ENCODE measurements around the gene HMGCR.
"Not testable (repeated sequence)": the region's sequence is repeated elsewhere in the genome, so short reads cannot be mapped to it uniquely, and the experiment has no call there.

The HMGCR gene

DNA sequence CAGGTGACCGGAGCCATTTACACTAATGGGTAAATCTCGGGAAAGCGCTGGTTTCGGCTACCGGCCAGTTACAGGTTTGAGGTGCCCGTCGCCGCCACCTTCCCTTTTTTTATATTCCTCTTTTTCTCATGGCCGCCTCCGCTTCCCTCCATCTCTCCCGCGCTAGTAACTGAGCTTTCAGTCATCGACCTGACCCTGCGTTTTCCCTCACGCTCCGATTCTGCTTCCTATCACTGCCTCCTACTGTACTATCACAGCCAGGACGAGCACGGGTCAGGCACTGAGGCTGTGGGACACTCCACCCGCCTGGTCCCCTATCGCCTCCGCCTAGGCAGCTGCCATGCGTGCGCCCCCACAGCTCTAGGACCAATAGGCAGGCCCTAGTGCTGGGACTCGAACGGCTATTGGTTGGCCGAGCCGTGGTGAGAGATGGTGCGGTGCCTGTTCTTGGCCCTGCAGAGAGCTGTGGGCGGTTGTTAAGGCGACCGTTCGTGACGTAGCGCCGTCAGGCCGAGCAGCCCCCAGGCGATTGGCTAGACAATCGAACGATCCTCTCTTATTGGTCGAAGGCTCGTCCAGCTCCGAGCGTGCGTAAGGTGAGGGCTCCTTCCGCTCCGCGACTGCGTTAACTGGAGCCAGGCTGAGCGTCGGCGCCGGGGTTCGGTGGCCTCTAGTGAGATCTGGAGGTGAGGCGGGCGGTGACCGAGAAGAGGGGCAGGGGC lies at the start of gene HMGCR:
Gene HMGCR (plus strand): TSS at position 606 of the 722 bp plus-strand sequence. CDS start 5,386 bp downstream, outside the sequence.
- peak; percentile 96 for DNase-seq

DNA sequence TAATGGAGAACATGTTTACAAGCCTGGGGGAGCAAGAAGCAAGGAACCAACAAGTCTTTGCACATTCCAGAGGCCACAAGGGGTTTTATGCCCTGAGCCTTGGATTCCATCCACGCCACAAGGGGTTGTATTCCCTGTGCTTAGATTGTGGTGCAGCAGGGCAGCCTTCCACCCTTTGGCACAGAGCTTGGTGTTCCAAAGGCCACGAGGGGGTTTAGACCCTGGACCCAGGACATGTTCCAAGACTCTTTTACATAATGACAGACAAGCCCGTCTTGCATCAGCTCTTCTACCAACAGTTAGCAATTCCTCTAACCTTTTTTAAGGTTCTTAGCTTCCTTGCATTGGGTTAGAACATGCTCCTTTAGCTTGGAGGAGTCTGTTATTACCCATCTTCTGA lies 45.2 kb upstream of the HMGCR start:
- not testable (repeated sequence) for DNase-seq

DNA sequence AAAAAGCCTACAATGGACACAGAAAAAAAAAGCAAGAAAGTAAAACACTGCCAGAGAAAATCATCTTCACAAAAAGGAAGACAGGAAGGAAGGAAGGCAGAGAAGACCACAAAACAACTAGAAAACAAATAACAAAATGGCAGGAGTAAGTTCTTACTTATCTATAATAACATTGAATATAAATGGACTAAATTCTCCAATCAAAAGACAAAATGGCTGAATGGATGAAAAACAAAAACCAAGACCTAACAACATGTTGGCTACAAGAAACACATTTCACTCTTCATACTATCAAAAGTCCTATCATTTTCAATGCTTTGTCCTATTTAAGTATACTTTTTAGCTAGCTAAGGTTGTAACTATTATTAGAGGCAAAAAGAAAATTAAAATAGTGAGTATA lies 36.9 kb upstream of the HMGCR start:
- DNase-seq, result no peak

DNA sequence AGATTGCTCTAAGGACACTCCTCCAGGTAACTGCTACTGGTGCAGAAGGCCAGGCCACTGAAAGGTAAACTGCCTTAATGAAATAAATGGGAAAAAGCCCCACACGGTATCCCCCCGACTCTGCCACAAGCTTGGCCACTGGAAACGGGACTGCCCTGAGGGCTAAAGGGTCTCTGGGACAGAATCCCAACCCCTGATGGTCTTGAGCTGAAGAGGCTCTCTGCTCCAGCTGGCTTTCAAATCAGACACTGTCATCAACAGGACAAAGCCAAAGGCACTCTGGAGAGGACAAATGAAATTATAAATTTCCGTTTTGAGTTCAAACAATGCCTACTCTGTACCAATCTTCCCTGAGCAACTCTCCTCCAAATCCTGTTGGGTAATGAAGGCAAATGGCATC lies 33.6 kb upstream of the HMGCR start:
- no peak for DNase-seq

DNA sequence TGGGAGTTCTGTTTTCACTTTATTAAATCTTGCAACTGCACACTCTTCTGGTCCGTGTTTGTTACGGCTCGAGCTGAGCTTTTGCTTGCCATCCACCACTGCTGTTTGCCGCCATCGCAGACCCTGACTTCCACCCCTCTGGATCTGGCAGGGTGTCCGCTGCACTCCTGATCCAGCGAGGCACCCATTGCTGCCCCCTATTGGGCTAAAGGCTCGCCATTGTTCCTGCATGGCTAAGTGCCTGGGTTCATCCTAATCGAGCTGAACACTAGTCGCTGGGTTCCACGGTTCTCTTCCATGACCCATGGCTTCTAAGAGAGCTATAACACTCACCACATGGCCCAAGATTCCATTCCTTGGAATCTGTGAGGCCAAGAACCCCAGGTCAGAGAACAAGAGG lies 32.5 kb upstream of the HMGCR start:
- not testable (repeated sequence) for DNase-seq

DNA sequence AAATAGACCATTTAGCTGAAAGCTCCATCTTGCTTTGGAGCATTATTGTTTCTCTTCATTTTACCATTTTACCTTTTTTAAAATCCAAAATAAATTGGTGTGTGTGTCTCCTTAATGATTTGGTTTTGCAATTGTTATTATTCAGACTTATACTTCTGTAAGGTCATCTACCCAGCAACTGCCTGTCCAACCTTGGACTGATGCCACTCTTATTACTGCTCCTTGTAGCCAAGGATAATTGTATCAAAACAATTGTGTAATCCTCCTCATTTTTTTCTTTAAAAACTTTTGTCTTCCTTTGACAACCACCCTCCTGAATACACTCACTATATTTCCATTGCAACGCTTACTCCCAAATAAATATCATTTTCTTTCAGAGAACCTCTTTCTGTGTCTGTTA lies 30.3 kb upstream of the HMGCR start:
- DNase-seq, result no peak

DNA sequence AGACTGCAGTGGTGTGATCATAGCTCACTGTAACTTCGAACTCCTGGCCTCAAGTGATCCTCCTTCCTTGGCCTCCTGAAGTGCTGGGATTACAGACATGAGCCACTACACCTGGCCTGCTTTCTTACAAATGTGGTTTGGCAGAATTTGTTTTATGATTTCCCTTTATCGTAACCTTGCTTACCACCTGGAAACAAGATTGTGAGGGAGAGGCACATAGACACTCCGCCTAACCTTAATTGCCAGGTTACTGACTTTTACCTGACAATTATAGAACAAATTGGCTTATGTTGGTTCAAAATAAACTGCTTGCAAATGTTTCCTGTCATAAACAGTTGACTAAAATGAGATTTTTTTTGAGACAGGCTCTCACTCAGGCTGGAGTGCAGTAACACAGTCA lies 26.8 kb upstream of the HMGCR start:
- no peak for DNase-seq

DNA sequence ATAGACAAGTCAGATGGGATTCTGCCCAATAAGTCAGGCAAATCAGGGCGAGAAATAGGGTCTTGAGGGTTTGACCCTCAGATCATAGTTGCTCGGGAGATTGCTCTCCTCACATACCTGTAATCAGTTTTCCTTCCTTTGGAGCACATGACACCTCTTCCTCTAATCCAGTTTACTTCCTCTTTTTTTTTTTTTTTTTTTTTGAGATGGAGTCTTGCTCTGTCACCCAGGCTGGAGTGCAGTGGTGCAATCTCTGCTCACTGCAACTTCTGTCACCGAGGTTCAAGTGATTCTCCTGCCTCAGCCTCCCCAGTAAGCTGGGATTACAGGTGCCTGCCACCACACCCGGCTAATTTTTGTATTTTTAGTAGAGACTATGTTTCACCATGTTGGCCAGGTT lies 17.9 kb upstream of the HMGCR start:
- DNase-seq, result not testable (repeated sequence)

DNA sequence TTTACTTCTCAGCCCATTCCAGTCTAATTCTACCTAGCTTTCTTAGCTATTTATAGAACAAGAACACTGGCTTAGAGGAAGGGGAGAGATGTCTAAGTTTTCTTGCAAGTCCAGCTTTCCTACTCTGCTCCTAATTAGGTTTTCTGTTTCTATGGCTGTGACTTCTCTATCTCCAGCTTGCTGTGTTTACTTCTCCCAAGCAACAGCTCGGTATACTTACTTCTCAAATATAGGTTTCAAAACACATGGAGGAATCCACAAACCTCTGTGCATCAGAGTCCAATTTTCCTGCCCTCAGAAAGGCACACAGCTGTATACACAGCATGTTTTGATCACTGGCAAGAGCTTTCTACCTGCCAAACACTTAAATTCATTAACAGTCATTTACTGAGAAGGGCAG lies 17.4 kb upstream of the HMGCR start:
- no peak for DNase-seq

DNA sequence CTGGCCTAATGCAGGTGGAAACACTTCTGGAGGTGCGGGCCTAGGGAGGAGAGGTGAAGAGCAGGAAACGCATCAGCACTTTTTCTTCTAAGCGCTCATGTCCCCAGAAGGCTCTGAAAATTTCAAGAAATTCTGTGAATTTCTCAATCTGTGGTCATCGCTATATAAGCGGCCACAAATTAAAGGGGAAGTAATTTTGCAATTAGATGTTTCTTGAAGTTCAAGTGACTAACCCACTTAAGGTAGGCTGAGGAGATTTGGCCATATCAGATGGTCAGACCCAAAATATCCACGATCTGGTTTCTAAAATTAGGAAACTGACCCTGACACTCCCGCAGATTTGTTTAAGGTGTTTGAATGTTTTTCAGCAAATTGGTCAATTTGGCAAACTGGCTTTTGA lies 16.6 kb upstream of the HMGCR start:
- DNase-seq, result no peak

DNA sequence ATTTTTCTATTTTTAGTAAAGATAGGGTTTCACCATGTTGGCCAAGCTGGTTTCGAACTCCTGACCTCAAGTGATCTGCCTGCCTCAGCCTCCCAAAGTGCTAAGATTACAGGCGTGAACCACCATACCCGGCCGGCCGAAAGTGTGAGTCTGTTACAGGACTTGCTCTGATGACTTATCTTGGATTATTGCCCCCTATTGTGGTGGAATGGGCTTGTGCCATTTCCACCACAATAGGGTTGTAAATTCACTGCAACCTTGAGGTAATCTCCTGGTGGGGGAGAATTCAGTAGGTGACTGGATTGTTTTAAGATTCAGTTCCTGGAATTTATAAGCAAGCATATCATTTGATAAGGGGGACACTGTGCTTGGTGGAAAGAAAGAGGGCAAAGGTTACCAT lies 15.0 kb upstream of the HMGCR start:
- no peak for DNase-seq

DNA sequence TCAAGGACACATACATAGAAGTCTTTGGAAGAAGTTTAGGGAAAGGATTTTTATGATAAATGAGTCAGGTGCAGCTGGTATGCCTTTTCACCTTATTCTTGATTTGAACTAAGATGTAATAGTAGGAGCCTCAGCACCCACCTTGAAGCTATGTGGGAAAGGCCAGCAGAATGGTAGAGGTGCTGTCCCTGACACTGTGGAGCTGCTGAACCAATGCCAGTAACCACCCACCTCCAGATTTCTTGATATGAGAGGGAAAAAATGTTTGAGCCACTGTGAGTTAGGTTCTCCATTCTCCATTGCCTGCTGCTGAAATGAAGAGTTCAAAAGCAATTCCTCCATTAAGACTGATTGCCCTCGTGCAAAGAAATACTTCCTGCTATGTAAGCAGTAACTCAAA lies 12.2 kb upstream of the HMGCR start:
- DNase-seq, result peak in 1 of 2 donors; percentile 41

DNA sequence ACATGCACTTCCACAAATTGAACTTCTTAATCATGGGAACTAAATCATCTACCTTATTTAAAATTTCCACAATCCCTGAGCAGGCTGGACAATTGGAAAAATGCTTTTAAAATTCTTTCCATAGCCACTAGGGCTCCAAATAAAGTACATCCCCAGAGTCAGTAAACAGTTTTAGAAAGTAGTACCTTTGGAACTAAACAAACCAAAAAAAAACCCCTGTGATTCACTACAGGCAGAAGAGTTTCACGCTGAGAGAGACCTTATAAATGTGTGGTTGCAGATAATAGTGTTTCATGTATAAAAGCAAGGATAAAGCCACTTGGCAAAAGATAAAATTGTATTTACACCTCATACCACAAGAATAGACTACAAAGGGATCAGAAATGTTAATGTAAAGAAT lies 11.8 kb upstream of the HMGCR start:
- no peak for DNase-seq

DNA sequence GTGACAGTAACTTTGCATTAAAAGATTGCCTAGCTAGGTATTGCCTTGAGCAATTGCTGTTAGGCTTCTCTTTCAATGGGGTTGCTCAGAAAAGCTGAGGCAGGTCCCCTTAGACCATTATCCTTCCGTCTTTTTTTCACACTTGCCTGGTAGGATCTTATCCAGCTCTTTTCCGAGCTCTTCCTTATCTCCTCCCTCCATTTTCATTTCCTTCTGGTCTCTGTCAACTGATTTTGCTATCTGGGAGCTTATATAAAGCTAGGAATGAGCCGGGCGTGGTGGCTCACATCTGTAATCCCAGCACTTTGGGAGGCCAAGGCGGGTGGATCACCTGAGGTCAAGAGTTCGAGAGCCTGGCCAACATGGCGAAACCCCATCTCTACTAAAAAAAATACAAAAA lies 6.6 kb upstream of the HMGCR start:
- DNase-seq, result no peak

DNA sequence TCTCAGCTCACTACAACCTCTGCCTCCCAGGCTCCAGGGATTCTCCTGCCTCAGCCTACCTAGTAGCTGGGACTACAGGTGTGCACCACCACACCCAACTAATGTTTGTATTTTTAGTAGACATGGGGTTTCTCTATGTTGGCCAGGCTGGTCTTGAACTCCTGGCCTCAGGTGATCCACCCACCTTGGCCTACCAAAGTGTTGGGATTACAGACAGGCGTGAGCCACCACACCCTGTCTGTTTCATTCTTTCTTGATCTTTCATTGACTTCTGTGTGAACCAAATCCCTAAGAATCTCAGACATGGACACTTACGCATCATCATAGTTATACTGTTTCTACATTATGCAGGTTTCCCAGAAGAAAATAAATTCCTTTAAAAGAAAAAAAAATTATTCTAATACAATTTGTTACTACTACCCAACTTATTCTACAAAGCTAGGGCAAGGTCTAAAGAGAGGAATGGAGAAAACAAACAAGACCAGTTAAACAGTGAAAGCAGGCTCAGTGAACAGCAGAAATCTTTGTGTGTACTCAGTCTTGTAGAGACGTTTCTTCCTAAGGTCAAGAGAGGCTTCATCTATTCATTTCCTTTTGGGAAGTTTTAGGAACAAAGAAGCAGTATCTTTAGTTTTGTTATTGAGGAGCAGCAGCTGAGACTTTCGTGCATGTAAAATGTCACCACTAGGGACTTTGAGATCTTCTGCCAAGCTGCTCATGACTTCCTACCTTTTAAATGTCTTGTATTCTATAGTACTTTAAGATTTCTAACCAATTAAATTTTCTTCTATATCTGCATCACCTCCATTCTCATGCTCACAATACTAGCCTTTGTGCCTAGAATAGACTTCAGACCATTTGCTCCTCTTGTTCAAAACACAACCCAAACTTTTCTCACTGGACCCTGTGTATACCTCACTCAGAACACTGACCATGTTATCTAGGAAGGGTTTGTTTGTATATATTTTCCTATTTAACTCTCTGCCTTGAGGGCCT lies 5.6 kb upstream of the HMGCR start:
- no peak for DNase-seq

DNA sequence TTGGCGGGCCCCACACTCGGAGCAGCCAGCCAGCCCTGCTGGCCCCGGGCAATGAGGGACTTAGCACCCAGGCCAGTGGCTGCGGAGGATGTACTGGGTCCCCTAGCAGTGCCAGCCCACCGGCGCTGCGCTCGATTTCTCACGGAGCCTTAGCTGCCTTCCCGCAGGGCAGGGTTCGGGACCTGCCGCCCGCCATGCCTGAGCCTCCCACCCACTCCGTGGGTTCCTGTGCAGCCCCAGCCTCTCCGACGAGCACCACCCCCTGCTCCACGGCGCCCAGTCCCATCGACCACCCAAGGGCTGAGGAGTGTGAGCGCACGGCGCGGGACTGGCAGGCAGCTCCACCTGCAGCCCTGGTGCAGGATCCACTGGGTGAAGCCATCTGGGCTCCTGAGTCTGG lies 3.3 kb upstream of the HMGCR start:
- DNase-seq, result not testable (repeated sequence)

DNA sequence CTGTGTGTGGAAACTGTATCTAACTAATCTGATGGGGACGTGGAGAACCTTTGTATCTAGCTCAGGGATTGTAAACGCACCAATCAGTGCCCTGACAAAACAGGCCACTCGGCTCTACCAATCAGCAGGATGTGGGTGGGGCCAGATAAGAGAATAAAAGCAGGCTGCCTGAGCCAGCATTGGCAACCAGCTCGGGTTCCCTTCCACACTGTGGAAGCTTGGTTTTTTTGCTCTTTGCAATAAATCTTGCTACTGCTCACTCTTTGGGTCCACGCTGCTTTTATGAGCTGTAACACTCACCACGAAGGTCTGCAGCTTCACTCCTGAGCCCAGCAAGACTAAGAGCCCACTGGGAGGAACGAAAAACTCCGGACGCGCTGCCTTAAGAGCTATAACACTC lies 2.6 kb upstream of the HMGCR start:
- DNase-seq, result not testable (repeated sequence)

DNA sequence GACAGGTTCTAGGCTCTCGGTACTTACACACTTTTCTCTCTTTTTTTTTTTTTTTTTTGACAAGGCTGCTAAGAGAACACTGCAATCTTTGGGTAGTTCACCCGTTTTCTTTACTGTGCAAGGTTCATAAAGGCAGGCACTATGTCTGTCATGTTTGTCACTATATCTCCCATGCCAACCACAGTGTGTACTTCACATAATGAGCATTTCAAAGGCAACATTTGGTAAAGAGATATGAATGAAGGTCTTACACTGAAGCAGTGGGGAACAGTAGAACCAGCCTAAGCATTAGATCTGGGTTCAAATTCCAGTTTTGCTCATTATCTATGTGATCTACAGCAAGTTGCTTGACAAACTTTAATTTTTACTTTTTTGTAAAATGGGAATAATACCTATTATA lies 1.5 kb upstream of the HMGCR start:
- no peak for DNase-seq

DNA sequence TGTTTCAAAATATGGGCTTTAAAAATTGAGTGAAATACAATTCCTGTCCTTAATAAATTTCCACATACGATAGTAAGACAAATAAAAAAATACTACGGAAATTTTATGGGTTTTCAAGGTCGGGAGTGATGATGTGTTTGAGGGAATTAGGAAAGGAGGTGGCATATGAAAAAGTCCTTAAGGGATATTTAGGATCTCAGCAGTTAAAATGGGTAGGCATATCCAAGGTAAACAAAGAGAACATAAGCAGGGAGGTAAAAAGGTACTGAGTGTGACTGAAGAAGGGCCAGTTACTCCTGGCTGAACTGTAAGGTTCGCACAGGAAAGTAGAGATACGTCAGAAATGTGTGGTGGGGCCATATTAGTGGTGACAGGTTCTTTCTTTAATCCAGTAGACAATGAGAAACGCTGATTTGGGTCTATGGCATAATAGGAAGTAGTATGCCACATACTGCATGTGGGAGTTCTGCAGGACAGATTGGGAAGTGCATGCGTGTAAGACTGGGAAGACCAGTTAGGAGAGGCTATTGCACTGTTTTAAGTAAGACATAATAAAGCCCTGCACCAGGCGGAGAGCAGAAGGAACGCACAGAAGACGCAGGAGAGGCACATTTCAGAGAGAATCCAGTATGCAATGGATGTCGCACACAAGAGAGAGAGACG lies 937 bp upstream of the HMGCR start:
- no peak for DNase-seq

DNA sequence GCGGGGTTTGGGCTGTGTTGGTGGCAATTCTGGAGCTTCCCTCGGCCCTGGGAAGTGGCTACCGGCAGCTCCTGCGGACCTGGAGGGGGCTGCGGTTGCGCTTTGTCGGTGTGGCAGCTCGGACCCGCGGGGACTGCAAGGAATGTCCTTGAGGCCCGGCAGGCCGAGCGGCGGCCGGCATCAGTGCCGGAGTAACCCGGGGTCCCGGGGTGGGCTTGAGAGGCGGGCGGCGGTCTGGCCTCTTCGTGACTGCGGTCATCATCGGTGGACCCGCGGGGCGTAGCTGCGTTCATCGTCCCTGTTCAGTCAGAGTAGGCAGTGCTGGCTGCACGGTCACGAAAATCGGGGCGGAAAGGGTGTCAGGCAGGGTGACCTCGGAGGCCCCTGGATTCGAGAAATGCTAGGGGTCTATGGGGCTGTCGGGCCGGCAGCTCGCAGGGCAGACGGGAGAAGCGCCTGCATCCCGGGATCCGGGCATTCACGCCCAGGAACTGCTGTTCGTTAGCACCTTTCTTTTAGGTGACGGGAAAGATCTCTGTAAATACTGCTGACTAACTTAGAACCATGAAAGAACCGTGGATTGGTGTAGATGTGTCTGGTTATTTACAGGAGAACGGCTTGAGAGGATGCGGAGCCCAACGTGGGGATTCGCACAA lies 474 bp downstream of the HMGCR start:
- DNase-seq, result peak; percentile 44 to 46

DNA sequence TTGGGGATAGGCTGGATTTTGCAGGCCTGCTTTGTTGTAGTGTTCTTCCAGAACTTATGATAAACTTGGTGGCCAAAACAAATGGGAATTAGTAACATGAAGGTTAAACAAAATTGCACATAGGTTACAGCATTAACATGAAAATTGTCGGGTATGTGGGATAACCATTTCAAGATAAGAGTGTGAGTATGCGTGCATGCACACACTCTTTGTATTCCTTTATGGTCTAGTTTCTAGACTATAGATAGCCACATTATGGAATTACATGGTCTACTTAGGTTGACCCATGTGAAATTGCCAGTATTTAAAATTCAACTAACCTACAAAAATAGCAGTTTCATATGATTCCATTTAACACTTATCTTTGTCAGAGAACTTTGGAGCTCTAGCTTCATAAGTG lies 1.4 kb downstream of the HMGCR start:
- DNase-seq, result no peak

DNA sequence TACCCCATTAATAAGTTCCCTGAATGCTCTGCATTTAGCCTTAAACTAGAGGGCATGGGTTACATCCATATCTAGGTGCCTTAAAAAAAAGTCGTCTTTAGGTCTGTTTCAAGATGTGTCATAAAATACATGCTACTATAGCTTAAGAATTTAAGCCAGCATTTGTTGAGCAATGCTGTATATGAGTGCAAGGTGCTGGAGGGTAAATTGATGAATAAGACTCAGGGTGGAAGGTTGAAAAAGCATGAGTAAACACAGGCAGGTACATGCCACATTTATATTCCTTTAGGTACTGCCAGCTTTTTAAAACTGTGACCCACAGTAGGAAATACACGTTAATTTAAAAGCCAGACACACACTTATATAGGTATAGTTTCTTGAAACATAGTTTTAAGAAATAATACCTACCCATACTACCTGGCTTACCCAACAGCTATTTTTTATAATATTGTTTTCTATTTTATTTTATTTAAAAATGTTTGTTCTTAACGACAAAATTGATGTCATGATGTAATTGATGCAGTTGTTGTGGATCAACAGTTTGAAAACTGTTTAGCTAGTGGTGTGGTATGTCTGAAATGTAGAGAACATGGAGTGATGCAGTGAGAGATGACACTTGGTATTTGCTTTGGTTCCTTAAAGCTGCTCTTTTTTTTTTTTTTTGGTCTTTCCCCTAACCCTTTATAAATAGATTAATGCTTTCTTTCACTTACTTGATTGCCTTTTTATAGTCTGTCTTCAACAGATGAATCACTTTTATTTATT lies 3.9 kb downstream of the HMGCR start:
- DNase-seq, result no peak

All from stimulated activated CD4-positive, alpha-beta T cell treated with anti-CD3 and anti-CD28 coated beads, Interleukin-2, amount 100 ng/mL, for 24 hours (primary cell).